IMR-90 (cell line): ENCODE measurements around the gene MBD3L4. TPM values are rescaled to one million over a fixed set of nuclear protein-coding genes. Genes with fewer than 3 reads are reported as not detected.
A peak's percentile ranks its signal among the peaks of the same experiment; 100 is the strongest.

Source experiments
- ATAC-seq: fragments of 200-7000 bp; cut with Tn5 transposase; 2 replicates; pipeline ENCODE4 v1.9.1; 2020; ENCODE audit warnings: low read depth, mild to moderate bottlenecking, moderate library complexity
- BruUV-seq: library from RNA; stranded (reverse); fragments of 400-500 nt; replicated peaks from 2 replicates; lab custom pipeline; 2021; lab: Mats Ljungman, UMichigan
- CTCF ChIA-PET: fragments of 300-600 bp; formaldehyde crosslinking; extraction: SDS; loops from one replicate; lab custom pipeline; 2021; ENCODE audit warnings: antibody characterized with exemption; lab: Yijun Ruan, JAX
- POLR2A ChIA-PET: fragments of 300-600 bp; sonication (Branson Sonifier 250); formaldehyde crosslinking; loops from one replicate; lab custom pipeline; 2022; ENCODE audit warnings: antibody characterized with exemption; ENCODE audit not compliant: unreplicated experiment; lab: Charles Lee
- DNase-seq: peaks from one replicate; pipeline ENCODE4 v3.0.0; 2013
- H2AFZ ChIP-seq: replicated peaks from 2 replicates; pipeline ENCODE3; 2013; ENCODE audit warnings: low read length, mild to moderate bottlenecking; ENCODE audit not compliant: poor library complexity
- H2AK5ac ChIP-seq: 2 replicates; pipeline ENCODE4 v1.6.1; 2013; ENCODE audit warnings: low read depth, low read length, inconsistent platforms
- H2AK9ac ChIP-seq: replicated peaks from 2 replicates; pipeline ENCODE3; 2013; ENCODE audit warnings: mild to moderate bottlenecking, low read depth, low read length, moderate library complexity; ENCODE audit not compliant: poor library complexity
- H2BK120ac ChIP-seq: 2 replicates; pipeline ENCODE4 v1.6.1; 2013; ENCODE audit warnings: low read depth, low read length, inconsistent platforms
- H2BK15ac ChIP-seq: 3 replicates; pipeline ENCODE4 v1.6.1; 2013; ENCODE audit warnings: low read depth, low read length, inconsistent platforms
- H2BK20ac ChIP-seq: 2 replicates; pipeline ENCODE4 v1.6.1; 2013; ENCODE audit warnings: low read depth, mild to moderate bottlenecking, inconsistent platforms, low read length, moderate library complexity
- H2BK5ac ChIP-seq: 2 replicates; pipeline ENCODE4 v1.6.1; 2013; ENCODE audit warnings: mild to moderate bottlenecking, low read depth, low read length, inconsistent platforms; ENCODE audit not compliant: poor library complexity, severe bottlenecking
- H3K14ac ChIP-seq: replicated peaks from 2 replicates; pipeline ENCODE4 v1.6.1; 2013; ENCODE audit warnings: low read depth, low read length, inconsistent platforms
- H3K18ac ChIP-seq: 2 replicates; pipeline ENCODE4 v1.6.1; 2013; ENCODE audit warnings: low read depth, low read length, control low read depth
- H3K23ac ChIP-seq: 2 replicates; pipeline ENCODE4 v1.6.1; 2013; ENCODE audit warnings: low read depth, low read length, inconsistent platforms
- H3K27ac ChIP-seq: 2 replicates; pipeline ENCODE4 v1.5.1; 2013; ENCODE audit warnings: mild to moderate bottlenecking, control low read depth, low read length; ENCODE audit not compliant: insufficient read depth
- H3K27me3 ChIP-seq: 2 replicates; pipeline ENCODE4 v1.6.1; 2013; ENCODE audit warnings: low read length; ENCODE audit not compliant: control insufficient read depth, insufficient read depth
- H3K36me3 ChIP-seq: 2 replicates; pipeline ENCODE4 v1.6.1; 2013; ENCODE audit warnings: low read length, mixed read lengths; ENCODE audit not compliant: control insufficient read depth, insufficient read depth
- H3K4ac ChIP-seq: 2 replicates; pipeline ENCODE4 v1.6.1; 2013; ENCODE audit warnings: low read depth, low read length, inconsistent platforms
- H3K4me1 ChIP-seq: 2 replicates; pipeline ENCODE4 v1.6.1; 2013; ENCODE audit warnings: low read length, mixed read lengths; ENCODE audit not compliant: control insufficient read depth, insufficient read depth
- H3K4me2 ChIP-seq: 2 replicates; pipeline ENCODE4 v1.6.1; 2013; ENCODE audit warnings: low read depth, mild to moderate bottlenecking, control low read depth, low read length, moderate library complexity
- H3K4me3 ChIP-seq: 2 replicates; pipeline ENCODE4 v1.5.1; 2013; ENCODE audit warnings: low read depth, mild to moderate bottlenecking, control low read depth, low read length, moderate library complexity; ENCODE audit not compliant: insufficient read depth
- H3K56ac ChIP-seq: 2 replicates; pipeline ENCODE4 v1.6.1; 2013; ENCODE audit warnings: low read length, inconsistent platforms; ENCODE audit not compliant: insufficient read depth; ENCODE audit errors: extremely low read depth
- H3K79me1 ChIP-seq, 2 experiments: 2 replicates each; pipeline ENCODE4 v1.6.1; 2013; ENCODE audit warnings: low read length in 2 of 2, inconsistent platforms in 1 of 2, low read depth in 1 of 2
- H3K9ac ChIP-seq: 2 replicates; pipeline ENCODE4 v1.6.1; 2013; ENCODE audit warnings: low read depth, low read length, control low read depth
- H3K9me1 ChIP-seq: 2 replicates; pipeline ENCODE4 v1.6.1; 2013; ENCODE audit warnings: low read length, inconsistent platforms; ENCODE audit not compliant: insufficient read depth
- H3K9me3 ChIP-seq: 2 replicates; pipeline ENCODE4 v1.6.1; 2013; ENCODE audit warnings: low read length; ENCODE audit not compliant: control insufficient read depth, insufficient read depth
- H4K20me1 ChIP-seq: 2 replicates; pipeline ENCODE4 v1.6.1; 2013; ENCODE audit warnings: low read length, inconsistent platforms; ENCODE audit not compliant: insufficient read depth
- H4K5ac ChIP-seq: 2 replicates; pipeline ENCODE4 v1.6.1; 2013; ENCODE audit warnings: mild to moderate bottlenecking, low read depth, low read length, control low read depth
- H4K8ac ChIP-seq, 2 experiments: 2 replicates each; pipeline ENCODE4 v1.6.1; 2013; ENCODE audit warnings: low read depth in 2 of 2, low read length in 2 of 2, control low read depth in 1 of 2, inconsistent platforms in 1 of 2
- H4K91ac ChIP-seq: 2 replicates; pipeline ENCODE4 v1.6.1; 2013; ENCODE audit warnings: low read depth, low read length, inconsistent platforms; ENCODE audit not compliant: insufficient read depth
- BHLHE40 ChIP-seq: fragments of 150-350 bp; IDR thresholded peaks from 2 replicates; pipeline ENCODE4 v1.6.1; 2016; ENCODE audit warnings: mild to moderate bottlenecking, low read depth, low read length
- CEBPB ChIP-seq: IDR thresholded peaks from 2 replicates; pipeline ENCODE4 v1.6.1; 2012; ENCODE audit warnings: low read depth, low read length, improper control_type of control experiment
- CHD1 ChIP-seq: IDR thresholded peaks from 2 replicates; pipeline ENCODE4 v1.6.1; 2012; ENCODE audit warnings: low read depth, low read length, improper control_type of control experiment
- ELK1 ChIP-seq: fragments of 150-350 bp; IDR thresholded peaks from 2 replicates; pipeline ENCODE4 v1.6.1; 2016; ENCODE audit warnings: low read depth, mild to moderate bottlenecking, low read length, moderate library complexity, borderline replicate concordance
- FOS ChIP-seq: fragments of 150-350 bp; IDR thresholded peaks from 2 replicates; pipeline ENCODE4 v1.6.1; 2016; ENCODE audit warnings: low read depth, low read length
- MAFK ChIP-seq: IDR thresholded peaks from 2 replicates; pipeline ENCODE4 v1.6.1; 2012; ENCODE audit warnings: low read depth, low read length, improper control_type of control experiment
- MXI1 ChIP-seq: IDR thresholded peaks from 2 replicates; pipeline ENCODE4 v1.6.1; 2012; ENCODE audit warnings: low read depth, mild to moderate bottlenecking, low read length, moderate library complexity, borderline replicate concordance
- NFE2L2 ChIP-seq: fragments of 150-350 bp; IDR thresholded peaks from 2 replicates; pipeline ENCODE4 v1.6.1; 2016; ENCODE audit warnings: low read depth, mild to moderate bottlenecking, low read length
- POLR2A ChIP-seq: IDR thresholded peaks from 2 replicates; pipeline ENCODE4 v1.6.1; 2012; ENCODE audit warnings: mild to moderate bottlenecking, low read depth, low read length
- RAD21 ChIP-seq: IDR thresholded peaks from 2 replicates; pipeline ENCODE4 v1.6.1; 2012; ENCODE audit warnings: low read length, improper control_type of control experiment
- RCOR1 ChIP-seq: IDR thresholded peaks from 2 replicates; pipeline ENCODE4 v1.6.1; 2012; ENCODE audit warnings: mild to moderate bottlenecking, low read length, improper control_type of control experiment; ENCODE audit not compliant: insufficient replicate concordance
- RFX5 ChIP-seq: IDR thresholded peaks from 2 replicates; pipeline ENCODE4 v1.8.0; 2012; ENCODE audit warnings: low read depth, mild to moderate bottlenecking, low read length, moderate library complexity
- SMC3 ChIP-seq: fragments of 150-350 bp; IDR thresholded peaks from 2 replicates; pipeline ENCODE4 v1.6.1; 2016; ENCODE audit warnings: low read depth, mild to moderate bottlenecking, antibody characterized with exemption, low read length, moderate library complexity
- USF2 ChIP-seq: fragments of 150-350 bp; IDR thresholded peaks from 2 replicates; pipeline ENCODE4 v1.6.1; 2017; ENCODE audit warnings: mild to moderate bottlenecking, antibody characterized with exemption, low read length, low read depth
- WGBS, 2 experiments: methylation state at CpG; one replicate each; pipeline versions ENCODE4 v1.1.5 to v1.1.7; 2013; ENCODE audit warnings: missing lambda C conversion rate in 2 of 2; ENCODE audit not compliant: insufficient read length in 1 of 2; ENCODE audit errors: extremely low coverage in 2 of 2; 5-methylcytosine and 5-hydroxymethylcytosine counted together
- dilution Hi-C: fragments of 300-500 bp; cut with HindIII; formaldehyde crosslinking; loops from one replicate; pipeline ENCODE4 v1.14.3; 2018; ENCODE audit warnings: low sequenced_read_pairs; ENCODE audit not compliant: unreplicated experiment
- in situ Hi-C: fragments of 300-500 bp; cut with MboI; formaldehyde crosslinking; loops from 3 replicates; pipeline ENCODE4 v1.14.3; 2019; ENCODE audit warnings: low sequenced_read_pairs, inconsistent platforms, mixed read lengths
- intact Hi-C: fragments of 100-400 bp; cut with micrococcal nuclease; formaldehyde crosslinking; loops from 2 replicates; pipeline ENCODE4 v1.10.0; 2022
- polyA plus RNA-seq, 3 experiments: library from polyadenylated mRNA; depleted of rRNA; stranded (reverse); fragments of >200 nt; gene quantifications; 2 replicates each; pipeline ENCODE4 v1.2.3, GENCODE V29; 2012; ENCODE audit warnings: low replicate concordance in 1 of 3
- total RNA-seq: library from RNA; depleted of rRNA; stranded (reverse); fragments of >200 nt; gene quantifications from 2 replicates; pipeline ENCODE4 v1.2.3, GENCODE V29; 2012

Gene MBD3L4
- total and polyA plus RNA-seq, 2 of the 4 experiments (the other 2 are of a cell fraction) = not detected

- dilution Hi-C loops = no loop called here
- TSS peak; percentile 52 for BruUV-seq
- WGBS, 2 experiments = 0% methylated on average over 5 of the region's 12 CpGs; no CpG with 5 or more reads in 1 of the 2 experiments
- H3K36me3 ChIP-seq = peaks cover 22% of the 10 kb centered on the region
- H2AFZ ChIP-seq = peak overlapping the region; percentile 99
- no peak overlapping the region for H2BK15ac ChIP-seq
- no peak; the same call in 1 of the 2 replicates for ATAC-seq
- no peak overlapping the region for H3K18ac ChIP-seq
- peaks cover 2% of the 10 kb centered on the region; the same call in 1 of the 2 replicates for H3K9me3 ChIP-seq
- H3K56ac ChIP-seq = peak overlapping the region; percentile 68
- H4K91ac ChIP-seq = 0 out of 2 replicates have a peak overlapping the region, but pooled peaks have one; percentile 32
- peak overlapping the region; percentile 78 for H2AK5ac ChIP-seq
- DNase-seq = no peak
- H3K4me1 ChIP-seq = no peaks in the 10 kb centered on the region
- H3K14ac ChIP-seq = peak overlapping the region; percentile 57; the same call in 1 of the 2 replicates
- H4K20me1 ChIP-seq = no peaks in the 10 kb centered on the region
- peak overlapping the region; percentile 74 for H3K9ac ChIP-seq
- ChIA-PET POLR2A (no interaction called here), CTCF (no interaction called here)
- no peak overlapping the region for H2BK120ac ChIP-seq
- H4K8ac ChIP-seq = peak overlapping the region; percentile 68 to 73; a peak in 3 of 4 replicates
- no peaks in the 10 kb centered on the region for H3K27me3 ChIP-seq
- H2AK9ac ChIP-seq = peak overlapping the region; percentile 48
- peak overlapping the region; percentile 50 for H3K27ac ChIP-seq
- H3K9me1 ChIP-seq = no peaks in the 10 kb centered on the region
- H4K5ac ChIP-seq = peak overlapping the region; percentile 14; the same call in 1 of the 2 replicates
- peaks cover 11 to 18% of the 10 kb centered on the region in 2 experiments for H3K79me1 ChIP-seq
- intact Hi-C loops = loop anchor here (10.0 kb wide), 1 partner anchor 335 kb away; the partner anchor contains the start of genes GPR108 and TRIP10
- no peak overlapping the region for H2BK20ac ChIP-seq
- H3K4me3 ChIP-seq = peak overlapping the region; percentile 54
- H2BK5ac ChIP-seq = no peak overlapping the region
- peak overlapping the region; percentile 99 for H3K4me2 ChIP-seq
- 0 out of 2 replicates have a peak overlapping the region, but pooled peaks have one; percentile 60 for H3K23ac ChIP-seq
- TF ChIP-seq ELK1 (no peak), CEBPB (no peak), SMC3 (no peak), FOS (no peak), RFX5 (no peak), MAFK (no peak), RAD21 (no peak), USF2 (no peak), POLR2A (no peak), BHLHE40 (no peak), MXI1 (no peak), CHD1 (no peak), RCOR1 (no peak), NFE2L2 (no peak)
- in situ Hi-C loops = no loop called here
- H3K4ac ChIP-seq = peak overlapping the region; percentile 51; the same call in 1 of the 2 replicates
Measured at GRCh38 chr19:7069904-7070226, 29.9 kb upstream of the MBD3L4 start.
